ENCODE results near the gene RAB6A. TPM values are rescaled to one million over a fixed set of nuclear protein-coding genes. Genes with fewer than 3 reads are reported as not detected.

RAB6A gene
- total and polyA plus RNA-seq, 3 donors from 2014 or later: 71.2 to 125 (median 104) TPM

DNA sequence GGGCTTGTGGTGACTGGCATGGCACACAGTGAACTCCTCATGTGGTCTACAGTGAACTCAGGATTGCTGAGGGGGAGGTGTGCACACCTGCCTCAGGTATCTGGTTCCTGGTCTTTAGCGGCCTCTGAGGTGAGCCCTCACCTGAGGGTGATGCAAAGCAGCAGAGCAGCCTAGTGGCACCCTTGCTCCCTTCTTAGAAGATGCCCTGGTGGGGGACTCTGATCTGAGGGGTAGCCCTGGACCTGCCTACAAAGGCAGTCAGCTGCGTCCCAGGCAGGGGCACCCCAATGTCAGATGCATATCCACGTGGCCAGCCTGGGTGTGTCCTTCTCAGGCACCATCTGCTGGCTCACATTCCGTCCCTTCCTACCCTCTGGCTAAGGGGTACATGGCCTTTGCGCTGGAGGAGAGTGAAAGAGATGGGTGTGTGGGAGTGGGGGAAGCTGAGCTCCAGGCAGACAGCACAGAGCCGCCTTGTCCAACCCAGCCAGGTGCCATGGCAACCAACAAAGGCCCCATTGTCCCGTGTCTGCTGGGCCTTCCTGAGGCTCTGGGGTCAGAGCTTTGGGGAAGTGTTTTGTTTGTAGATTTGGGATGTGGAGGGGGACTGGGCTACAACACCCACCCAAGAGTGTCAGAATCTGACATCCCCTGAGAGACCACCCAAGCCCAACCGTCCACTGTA, 108.7 kb downstream of the RAB6A start:
- Histone ChIP-seq H3K36me3 (ENCODE audit: low read depth, missing control alignments) (no peaks in the 10 kb centered on the region), H3K9me3 (no peaks in the 10 kb centered on the region), H3K27ac (peak overlapping the region in 1 of 2 donors; percentile 55), H3K27me3 (no peaks in the 10 kb centered on the region), H3K4me1 (peaks cover 14% of the 10 kb centered on the region), H3K4me3 (no peak overlapping the region)
- intact Hi-C loops (cut with DNase I; ENCODE audit: low total_unique reads): loop anchor here (10.0 kb wide), 1 partner anchor 257 kb away; no protein-coding TSS in a partner anchor
- 51 to 55% methylated on average over 8 of the region's 8 CpGs for WGBS, 2 donors
- peak; percentile 91 for DNase-seq
- TF ChIP-seq CTCF (IDR thresholded peaks at IDR 0.05): no peak
- no peak for TF ChIP-seq POLR2A (IDR thresholded peaks at IDR 0.05)

DNA sequence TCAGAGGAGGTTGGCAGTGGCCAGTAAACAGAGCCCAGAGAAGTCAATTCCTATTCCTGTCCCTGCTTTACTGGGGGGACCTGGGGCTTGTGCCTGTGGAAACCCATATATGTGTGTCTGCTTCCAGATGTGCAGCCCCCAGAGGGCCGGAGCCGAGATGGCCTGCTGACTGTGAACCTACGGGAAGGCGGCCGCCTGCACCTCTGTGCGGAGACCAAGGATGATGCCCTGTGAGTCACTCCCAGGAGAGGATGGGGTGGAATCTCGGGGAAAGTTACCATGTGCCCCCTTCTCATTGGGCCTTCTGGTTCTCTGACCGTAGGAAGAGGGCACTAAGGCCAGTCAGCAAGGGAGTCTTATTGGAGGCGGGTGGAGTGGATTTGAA, 109.2 kb downstream of the RAB6A start:
- no peak for DNase-seq
- Histone ChIP-seq H3K4me1 (peaks cover 17% of the 10 kb centered on the region), H3K9me3 (no peaks in the 10 kb centered on the region), H3K27ac (peak overlapping the region in 1 of 2 donors; percentile 55), H3K27me3 (no peaks in the 10 kb centered on the region), H3K4me3 (no peak overlapping the region), H3K36me3 (ENCODE audit: low read depth, missing control alignments) (no peaks in the 10 kb centered on the region)
- intact Hi-C loops (cut with DNase I; ENCODE audit: low total_unique reads): loop anchor here (10.0 kb wide), 1 partner anchor 257 kb away; no protein-coding TSS in a partner anchor
- TF ChIP-seq CTCF (IDR thresholded peaks at IDR 0.05): no peak
- TF ChIP-seq POLR2A (IDR thresholded peaks at IDR 0.05): no peak
- WGBS, 2 donors: 91 to 95% methylated on average over 9 of the region's 9 CpGs

- no peak for DNase-seq
- Histone ChIP-seq H3K27ac (no peak overlapping the region), H3K4me3 (no peak overlapping the region), H3K9me3 (no peaks in the 10 kb centered on the region), H3K27me3 (no peaks in the 10 kb centered on the region), H3K36me3 (ENCODE audit: low read depth, missing control alignments) (no peaks in the 10 kb centered on the region), H3K4me1 (peaks cover 20% of the 10 kb centered on the region)
- WGBS, 2 donors: 92 to 95% methylated on average over 5 of the region's 5 CpGs
- TF ChIP-seq POLR2A (IDR thresholded peaks at IDR 0.05) (no peak), CTCF (IDR thresholded peaks at IDR 0.05) (no peak)
- intact Hi-C loops (cut with DNase I; ENCODE audit: low total_unique reads): loop anchor here (10.0 kb wide), 1 partner anchor 256 kb away; no protein-coding TSS in a partner anchor
Observed at GRCh38 chr11:73651252-73651651, 109.6 kb downstream of the RAB6A start.

GRCh38 chr11:73650400-73650799, 110.5 kb downstream of the RAB6A start:
- H3K27ac ChIP-seq: no peak overlapping the region
- H3K27me3 ChIP-seq: no peaks in the 10 kb centered on the region
- H3K4me3 ChIP-seq: no peak overlapping the region
- TF ChIP-seq POLR2A (IDR thresholded peaks at IDR 0.05): no peak
- no peak for TF ChIP-seq CTCF (IDR thresholded peaks at IDR 0.05)
- intact Hi-C loops (cut with DNase I; ENCODE audit: low total_unique reads): loop anchor here (10.0 kb wide), 1 partner anchor 256 kb away; no protein-coding TSS in a partner anchor
- DNase-seq: no peak
- WGBS, 2 donors: 95% methylated on average over 13 to 14 of the region's 14 CpGs
- H3K4me1 ChIP-seq: peaks cover 20% of the 10 kb centered on the region
- no peaks in the 10 kb centered on the region for H3K36me3 ChIP-seq (ENCODE audit: low read depth, missing control alignments)
- H3K9me3 ChIP-seq: no peaks in the 10 kb centered on the region

GRCh38 chr11:73649206-73649605, 111.7 kb downstream of the RAB6A start:
- no peak overlapping the region for H3K4me3 ChIP-seq
- TF ChIP-seq POLR2A (IDR thresholded peaks at IDR 0.05) (no peak), CTCF (IDR thresholded peaks at IDR 0.05) (no peak)
- H3K27me3 ChIP-seq: no peaks in the 10 kb centered on the region
- peaks cover 20% of the 10 kb centered on the region for H3K4me1 ChIP-seq
- no peaks in the 10 kb centered on the region for H3K36me3 ChIP-seq (ENCODE audit: low read depth, missing control alignments)
- no peak for DNase-seq
- WGBS, 2 donors: 62 to 63% methylated on average over 9 of the region's 9 CpGs
- H3K27ac ChIP-seq: no peak overlapping the region
- no peaks in the 10 kb centered on the region for H3K9me3 ChIP-seq
- intact Hi-C loops (cut with DNase I; ENCODE audit: low total_unique reads): no loop called here
